ENCODE data around the gene CPXM2.

Gene CPXM2

DNA sequence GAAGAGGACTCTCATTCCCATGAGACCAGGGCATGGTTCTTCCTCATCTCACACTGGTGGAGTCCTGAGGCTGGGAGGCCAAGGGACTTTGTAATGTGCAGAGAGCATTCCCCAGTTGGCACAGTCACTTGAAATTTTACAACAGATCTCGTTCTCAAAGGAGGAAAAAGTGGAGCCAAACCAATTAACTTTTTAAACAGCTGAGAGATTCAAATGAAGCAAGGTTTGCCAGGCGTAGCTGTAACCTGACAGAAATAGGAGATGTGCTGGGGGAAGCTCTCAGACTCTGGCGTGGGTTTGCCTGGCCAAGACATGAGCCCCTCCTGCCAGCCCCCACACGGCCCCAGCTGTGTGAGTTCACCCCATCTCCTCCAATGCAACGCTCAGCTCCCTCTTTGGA is 12.0 kb upstream of the CPXM2 start:
- DNase-seq = no peak

DNA sequence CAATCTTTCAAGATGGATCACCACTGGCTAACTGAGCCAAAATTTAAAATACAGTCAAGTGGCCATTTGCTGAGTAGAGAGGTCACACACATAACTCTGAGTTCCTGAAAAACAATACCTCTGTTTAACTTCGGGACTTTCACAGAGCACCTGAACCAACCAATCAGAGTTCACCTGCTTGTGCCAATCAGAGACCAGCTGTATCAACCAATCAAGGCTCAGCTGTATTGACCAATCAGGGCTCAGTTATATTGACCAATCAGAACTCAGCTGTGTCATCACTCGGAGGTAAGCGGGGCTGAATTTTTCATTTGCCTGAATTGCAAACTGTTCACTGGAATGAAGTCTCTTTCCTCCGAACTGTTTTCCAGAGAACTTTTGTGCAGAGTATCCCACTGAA is 10.0 kb upstream of the CPXM2 start:
- no peak for DNase-seq

GRCh38 chr10:123897146-123897545 is 5.5 kb upstream of the CPXM2 start:
- DNase-seq = peak; percentile 1

DNA sequence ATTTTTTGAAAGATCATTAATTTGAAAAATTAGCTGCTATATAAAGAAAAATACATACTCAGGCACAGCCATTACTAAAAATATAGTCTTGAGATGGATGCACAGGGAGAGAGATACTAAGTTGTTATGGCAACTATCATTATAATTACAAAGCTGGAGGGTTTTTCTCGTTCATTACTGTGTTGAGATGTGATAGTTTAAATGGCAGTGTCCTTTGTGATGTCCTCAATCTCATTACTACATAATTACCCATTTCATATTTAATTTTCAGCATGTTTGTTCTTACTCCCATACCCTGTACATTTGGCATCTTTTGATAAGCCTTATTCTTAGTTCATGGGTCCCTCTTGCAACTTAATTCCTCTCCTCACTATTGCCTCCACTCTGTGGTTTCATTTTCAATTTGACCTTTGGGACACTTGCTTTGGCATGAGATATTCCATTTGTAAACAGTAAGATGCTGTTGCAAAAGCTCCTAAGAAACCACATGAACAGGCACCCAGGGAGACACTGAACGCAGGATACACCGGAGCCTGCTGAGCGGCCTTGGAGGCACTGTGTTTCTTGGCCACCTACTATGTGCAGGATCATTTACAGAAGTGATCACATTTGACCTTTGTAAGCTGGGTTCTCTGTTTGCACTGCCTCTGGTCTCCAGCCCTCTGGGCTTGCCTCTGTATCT is 4.8 kb upstream of the CPXM2 start:
- DNase-seq = no peak

GRCh38 chr10:123893651-123894050 is 2.0 kb upstream of the CPXM2 start:
- DNase-seq = no peak

DNA sequence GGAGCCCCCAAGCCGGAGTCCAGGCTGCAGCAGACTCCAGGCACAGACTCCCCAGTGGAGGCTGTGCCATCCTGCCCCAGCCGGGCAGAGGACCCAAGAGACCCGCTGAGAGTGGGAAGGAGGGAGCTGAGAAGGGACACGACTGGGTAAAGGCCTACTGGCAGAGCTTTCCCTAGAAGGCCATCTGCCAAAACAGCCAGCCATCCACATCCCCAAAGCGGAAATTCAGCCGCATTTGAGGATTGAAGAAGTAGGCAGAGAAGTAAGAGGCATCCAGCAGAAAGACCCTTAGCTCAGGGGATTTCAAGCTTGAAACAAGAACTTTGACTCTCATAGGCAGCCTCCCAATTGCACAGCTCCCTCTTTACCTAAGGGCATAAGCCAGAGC is 857 bp downstream of the CPXM2 start:
- no peak for DNase-seq

DNA sequence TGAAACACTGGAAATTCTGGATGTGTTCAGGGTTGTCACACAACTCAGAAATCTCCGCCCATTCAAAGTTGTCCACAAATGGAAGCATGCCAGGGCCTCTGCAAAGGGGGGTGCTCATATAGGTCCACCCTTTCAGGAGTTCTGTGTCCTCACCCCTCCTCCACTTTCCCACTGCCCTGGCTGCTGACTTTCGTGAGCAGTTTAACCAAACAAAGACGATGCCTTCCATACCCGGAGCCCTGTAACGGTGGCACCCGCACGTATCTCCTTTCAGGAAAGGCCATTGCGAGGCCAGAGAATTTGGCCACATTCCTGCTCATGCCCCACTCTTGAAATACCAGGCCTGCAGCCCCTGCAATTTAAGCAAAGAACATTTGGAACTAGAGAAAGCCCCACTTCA is 1.4 kb downstream of the CPXM2 start:
- DNase-seq = no peak

- DNase-seq = no peak
These were observed 1.8 kb downstream of the CPXM2 start for GRCh38 chr10:123889821-123890220.

GRCh38 chr10:123888751-123889150 is 2.9 kb downstream of the CPXM2 start:
- DNase-seq = no peak

DNA sequence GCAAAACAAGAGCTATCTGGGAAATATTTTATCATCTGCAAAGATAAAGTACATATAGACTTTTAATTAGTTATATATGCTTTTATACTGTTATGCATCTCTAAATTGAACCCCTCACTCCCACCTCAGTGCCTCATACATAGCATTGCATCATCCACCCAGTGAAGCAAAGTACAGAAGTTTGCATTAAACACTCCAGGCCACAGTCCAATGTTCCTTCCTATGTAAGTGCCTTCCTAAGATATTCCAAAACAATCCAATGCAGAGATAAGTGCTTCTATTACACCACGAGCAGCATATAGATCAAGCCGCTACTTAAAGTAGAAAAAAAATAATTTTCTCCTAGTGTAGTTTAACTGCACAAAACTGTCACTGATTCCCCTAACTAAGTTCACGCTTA is 3.4 kb downstream of the CPXM2 start:
- DNase-seq = no peak

- DNase-seq = no peak
These were observed 5.3 kb downstream of the CPXM2 start for GRCh38 chr10:123886292-123886691.

- DNase-seq = no peak
These were observed 6.0 kb downstream of the CPXM2 start for GRCh38 chr10:123885406-123886170.

- no peak for DNase-seq
These were observed 6.7 kb downstream of the CPXM2 start for GRCh38 chr10:123884907-123885381.

- DNase-seq = no peak
These were observed 7.2 kb downstream of the CPXM2 start for GRCh38 chr10:123884351-123884906.

- no peak for DNase-seq
These were observed 7.8 kb downstream of the CPXM2 start for GRCh38 chr10:123883673-123884320.

GRCh38 chr10:123882681-123883445 is 8.7 kb downstream of the CPXM2 start:
- no peak for DNase-seq

DNA sequence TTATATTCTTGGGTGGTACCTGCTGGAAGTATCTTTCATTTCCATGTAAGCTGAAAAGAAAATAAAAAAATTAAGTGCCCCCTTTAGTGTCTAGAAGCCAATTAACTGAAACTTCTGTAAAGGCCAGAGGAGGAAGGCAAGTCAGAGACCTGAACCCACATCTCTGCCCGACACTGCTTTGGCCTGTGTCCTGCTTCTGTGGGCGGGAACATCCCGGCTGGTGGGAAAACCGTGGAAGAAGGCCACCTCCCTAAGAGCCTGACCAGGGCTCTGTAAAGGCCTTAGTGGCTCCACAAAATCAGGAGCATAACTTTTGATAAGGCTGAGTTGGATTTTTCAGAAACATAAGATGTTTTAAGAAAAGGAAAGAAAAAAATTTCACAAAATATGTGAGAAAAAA is 9.4 kb downstream of the CPXM2 start:
- DNase-seq = no peak

DNA sequence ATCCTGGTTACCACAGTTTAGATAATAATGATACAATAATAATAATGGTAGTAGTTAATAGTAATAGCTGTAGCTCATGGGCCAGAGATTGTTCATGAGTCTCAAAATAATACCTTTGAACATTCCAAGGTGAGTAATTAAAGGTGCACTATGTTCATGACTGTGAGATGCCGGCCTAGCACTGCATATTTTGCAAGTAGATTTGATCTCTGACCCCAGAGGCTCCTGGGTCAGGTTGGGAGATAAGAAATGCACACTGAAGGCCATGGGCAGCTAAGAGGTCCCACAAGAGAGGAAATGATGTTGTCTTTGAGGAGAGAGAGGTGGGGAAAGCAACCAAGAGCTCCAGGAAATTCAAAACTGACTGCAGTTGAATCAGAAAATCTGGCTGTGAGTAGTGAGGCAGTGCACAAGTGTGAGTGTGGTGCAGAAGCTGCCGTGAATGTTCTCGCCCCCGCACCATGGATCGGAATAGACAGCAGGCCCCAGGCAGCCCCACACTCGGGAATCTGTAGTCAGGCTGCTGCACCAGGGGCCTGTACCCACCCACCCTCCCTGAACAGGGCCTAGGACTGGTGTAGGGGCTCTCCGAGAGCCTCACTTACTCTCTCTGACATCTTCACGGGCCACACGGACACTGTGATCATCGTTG is 11.9 kb downstream of the CPXM2 start:
- DNase-seq = no peak

DNA sequence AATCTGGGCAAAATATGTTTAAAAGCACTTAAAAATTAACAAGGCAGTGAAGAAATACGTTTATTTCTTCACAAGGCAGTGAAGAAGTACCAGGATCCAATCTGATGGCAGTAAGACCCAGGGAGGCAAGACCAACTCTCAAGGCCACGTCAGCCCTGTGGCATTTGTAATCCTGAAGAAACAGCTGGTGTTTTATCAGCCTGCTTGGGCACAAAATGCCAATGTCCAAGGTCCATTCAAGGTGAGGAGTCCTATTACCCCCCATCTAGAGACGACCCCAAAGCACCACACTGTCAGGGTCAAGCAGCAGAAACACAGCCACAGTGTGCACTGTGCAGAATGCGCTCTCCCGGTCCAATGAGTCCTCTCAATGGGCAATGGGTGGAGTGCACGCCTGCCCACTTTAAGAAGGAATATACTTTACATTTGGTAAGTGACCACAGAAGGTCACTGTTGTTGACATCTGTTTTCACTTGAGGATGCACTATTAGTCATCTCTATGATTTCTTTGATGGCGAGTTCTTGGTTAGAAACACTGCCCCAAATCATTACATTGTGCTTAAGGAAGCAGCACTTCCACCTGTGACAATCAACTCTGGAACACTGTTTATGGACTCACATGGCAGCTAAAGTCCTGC is 12.8 kb downstream of the CPXM2 start:
- no peak for DNase-seq

GRCh38 chr10:123870260-123870659 is 21.3 kb downstream of the CPXM2 start:
- no peak for DNase-seq

DNA sequence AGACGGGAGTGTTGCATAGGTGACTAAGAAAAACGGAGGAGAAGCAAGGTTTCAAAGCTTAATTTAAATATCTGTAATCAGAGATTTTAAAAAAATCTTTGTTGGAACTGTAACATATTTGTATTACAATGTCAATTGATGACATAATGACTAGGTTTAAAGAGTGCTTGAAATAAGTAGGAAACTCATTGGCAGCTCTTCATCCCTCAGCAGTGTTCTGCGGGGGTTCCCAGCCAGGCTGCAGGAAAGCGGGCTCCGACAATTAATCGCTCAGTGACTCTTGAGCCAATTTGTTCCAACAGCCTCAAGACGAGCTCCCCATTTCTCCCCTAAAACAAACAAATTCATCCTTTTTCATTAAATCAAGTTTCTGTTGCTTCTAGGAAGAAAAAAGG is 22.6 kb downstream of the CPXM2 start:
- DNase-seq = no peak

Measured in activated CD4-positive, alpha-beta T cell treated with anti-CD3 and anti-CD28 coated beads, Interleukin-10, Interleukin-2, amounts not matched to agents 100 ng/mL and 50 ng/mL, durations not matched to agents 16 hours and 8 hours (primary cell).